Lung microvascular endothelial cell (primary cell): ENCODE measurements around the gene CCNL1. TPM values are rescaled to one million over a fixed set of nuclear protein-coding genes. Genes with fewer than 3 reads are reported as not detected.
"Not testable (repeated sequence)": the region's sequence is repeated elsewhere in the genome, so short reads cannot be mapped to it uniquely, and the experiment has no call there.

Experiments used
- DNase-seq, 2 donors: peaks; one replicate each; pipeline versions ENCODE4 v3.0.0 to v3.0.0-alpha.2; 2010; ENCODE audit warnings: low read depth in 2 of 2
- total RNA-seq: library from RNA; depleted of rRNA; stranded (reverse); fragments of >200 nt; gene quantifications from 2 replicates; pipeline ENCODE4 v1.2.1, GENCODE V29; 2014

CCNL1 gene
- 70.0 and 171 TPM in 2 replicates for total RNA-seq

GRCh38 chr3:157159762-157160657 lies at the start of gene CCNL1:
TSS of gene CCNL1 (minus strand) at chr3:157160147. CDS start at chr3:157160094, 53 bp downstream.
- peak; percentile 98 to 99 for DNase-seq

- DNase-seq = peak; percentile 8 to 12
Observed at GRCh38 chr3:157204880-157205279, 44.9 kb upstream of the CCNL1 start.

DNA sequence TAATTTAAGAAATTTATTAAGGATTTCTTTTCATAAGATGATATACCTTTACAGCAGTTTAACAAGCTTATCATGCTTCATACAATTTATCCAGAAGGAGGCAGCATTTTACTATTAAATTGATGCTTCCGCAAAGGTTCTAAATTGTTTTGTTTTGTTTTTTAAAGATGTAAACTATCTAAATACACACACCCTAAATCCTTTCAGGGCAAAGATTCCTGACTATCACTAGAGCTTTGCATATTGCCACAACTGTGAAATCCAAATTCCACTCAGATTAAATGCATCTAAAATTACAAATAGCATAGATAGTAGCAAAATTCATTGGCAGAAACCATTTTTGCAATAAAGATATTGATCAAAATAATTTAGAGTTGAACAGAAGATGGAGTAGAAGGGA lies 44.5 kb upstream of the CCNL1 start:
- peak; percentile 68 for DNase-seq

GRCh38 chr3:157201648-157202278 lies 41.8 kb upstream of the CCNL1 start:
- peak; percentile 67 to 78 for DNase-seq

- no peak for DNase-seq
Observed at GRCh38 chr3:157199841-157200240, 39.9 kb upstream of the CCNL1 start.

GRCh38 chr3:157195965-157196364 lies 36.0 kb upstream of the CCNL1 start:
- no peak for DNase-seq

GRCh38 chr3:157191149-157191548 lies 31.2 kb upstream of the CCNL1 start:
- DNase-seq = not testable (repeated sequence)

- DNase-seq = no peak
Observed at GRCh38 chr3:157190380-157190872, 30.5 kb upstream of the CCNL1 start.

- no peak for DNase-seq
Observed at GRCh38 chr3:157188391-157188790, 28.4 kb upstream of the CCNL1 start.

DNA sequence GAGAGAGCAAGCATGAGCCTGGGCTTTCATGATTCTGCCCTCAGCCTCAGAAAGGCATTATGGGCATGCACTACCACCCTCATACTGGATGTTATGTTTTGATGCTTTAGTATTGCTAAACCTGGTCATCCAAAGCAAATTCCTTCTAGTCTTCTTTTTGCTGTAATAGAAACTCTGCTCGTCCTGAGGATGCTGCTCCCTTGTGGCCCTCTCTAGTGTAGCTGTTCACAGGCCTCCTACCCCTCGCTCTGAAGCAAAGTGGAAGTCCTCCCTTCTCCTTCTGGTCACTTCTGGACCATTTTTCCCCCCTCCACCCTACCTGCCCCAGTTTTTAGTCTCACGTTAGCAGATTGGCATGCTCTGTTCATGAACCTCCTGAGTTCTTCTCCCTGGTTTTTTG lies 22.9 kb upstream of the CCNL1 start:
- DNase-seq = no peak

GRCh38 chr3:157180262-157180661 lies 20.3 kb upstream of the CCNL1 start:
- no peak for DNase-seq

DNA sequence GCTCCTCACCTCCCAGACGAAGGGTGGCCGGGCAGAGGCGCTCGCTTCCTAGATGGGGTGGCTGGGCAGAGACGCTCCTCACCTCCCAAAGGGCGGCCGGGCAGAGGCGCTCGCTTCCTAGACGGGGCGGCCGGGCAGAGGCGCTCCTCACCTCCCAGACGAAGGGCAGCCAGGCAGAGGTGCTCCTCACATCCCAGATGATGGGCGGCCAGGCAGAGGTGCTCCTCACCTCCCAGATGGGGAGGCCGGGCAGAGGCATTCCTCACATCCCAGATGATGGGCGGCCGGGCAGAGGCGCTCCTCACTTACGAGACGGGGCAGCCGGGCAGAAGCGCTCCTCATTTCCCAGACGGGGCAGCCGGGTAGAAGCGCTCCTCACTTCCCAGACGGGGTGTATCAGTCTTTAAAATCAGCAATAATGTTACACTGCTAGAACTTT lies 19.4 kb upstream of the CCNL1 start:
- DNase-seq = no peak

DNA sequence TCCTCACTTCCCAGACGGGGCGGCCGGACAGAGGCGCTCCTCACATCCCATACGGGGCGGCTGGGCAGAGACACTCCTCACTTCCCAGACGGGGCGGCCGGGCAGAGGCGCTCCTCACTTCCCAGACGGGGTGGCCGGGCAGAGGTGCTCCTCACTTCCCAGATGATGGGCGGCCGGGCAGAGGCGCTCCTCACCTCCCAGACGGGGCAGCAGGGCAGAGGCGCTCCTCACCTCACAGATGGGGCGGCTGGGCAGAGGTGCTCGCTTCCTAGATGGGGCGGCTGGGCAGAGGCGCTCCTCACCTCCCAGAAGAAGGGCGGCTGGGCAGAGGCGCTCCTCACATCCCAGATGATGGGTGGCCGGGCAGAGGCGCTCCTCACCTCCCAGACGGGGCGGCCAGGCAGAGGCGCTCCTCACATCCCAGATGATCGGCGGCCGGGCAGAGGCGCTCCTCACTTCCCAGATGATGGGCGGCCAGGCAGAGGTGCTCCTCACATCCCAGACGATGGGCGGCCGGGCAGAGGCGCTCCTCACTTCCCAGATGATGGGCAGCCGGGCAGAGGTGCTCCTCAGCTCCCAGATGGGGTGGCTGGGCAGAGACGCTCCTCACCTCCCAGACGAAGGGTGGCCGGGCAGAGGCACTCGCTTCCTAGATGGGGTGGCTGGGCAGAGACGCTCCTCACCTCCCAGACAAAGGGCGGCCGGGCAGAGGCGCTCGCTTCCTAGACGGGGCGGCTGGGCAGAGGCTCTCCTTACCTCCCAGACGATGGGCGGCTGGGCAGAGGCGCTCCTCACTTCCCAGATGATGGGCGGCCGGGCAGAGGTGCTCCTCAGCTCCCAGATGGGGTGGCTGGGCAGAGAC lies 18.8 kb upstream of the CCNL1 start:
- DNase-seq = not testable (repeated sequence)

GRCh38 chr3:157177801-157178453 lies 18.0 kb upstream of the CCNL1 start:
- DNase-seq = not testable (repeated sequence)

DNA sequence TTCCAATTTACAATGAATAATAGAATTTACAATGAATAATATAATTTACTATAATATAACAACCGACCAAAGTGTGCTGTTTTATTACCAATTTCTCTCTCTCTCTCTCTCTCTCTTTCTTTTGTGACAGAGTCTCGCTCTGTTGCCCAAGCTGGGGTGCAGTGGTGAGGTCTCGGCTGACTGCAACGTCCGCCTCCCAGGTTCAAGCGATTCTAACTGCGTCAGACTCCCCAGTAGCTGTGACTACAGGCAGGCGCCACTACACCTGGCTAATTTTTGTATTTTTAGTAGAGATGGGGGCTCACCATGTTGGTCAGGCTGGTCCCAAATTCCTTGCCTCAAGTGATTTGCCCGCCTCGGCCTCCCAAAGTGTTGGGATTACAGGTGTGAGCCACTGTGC lies 17.0 kb upstream of the CCNL1 start:
- DNase-seq = no peak

- peak; percentile 31 to 35 for DNase-seq
Observed at GRCh38 chr3:157175691-157176507, 16.0 kb upstream of the CCNL1 start.

DNA sequence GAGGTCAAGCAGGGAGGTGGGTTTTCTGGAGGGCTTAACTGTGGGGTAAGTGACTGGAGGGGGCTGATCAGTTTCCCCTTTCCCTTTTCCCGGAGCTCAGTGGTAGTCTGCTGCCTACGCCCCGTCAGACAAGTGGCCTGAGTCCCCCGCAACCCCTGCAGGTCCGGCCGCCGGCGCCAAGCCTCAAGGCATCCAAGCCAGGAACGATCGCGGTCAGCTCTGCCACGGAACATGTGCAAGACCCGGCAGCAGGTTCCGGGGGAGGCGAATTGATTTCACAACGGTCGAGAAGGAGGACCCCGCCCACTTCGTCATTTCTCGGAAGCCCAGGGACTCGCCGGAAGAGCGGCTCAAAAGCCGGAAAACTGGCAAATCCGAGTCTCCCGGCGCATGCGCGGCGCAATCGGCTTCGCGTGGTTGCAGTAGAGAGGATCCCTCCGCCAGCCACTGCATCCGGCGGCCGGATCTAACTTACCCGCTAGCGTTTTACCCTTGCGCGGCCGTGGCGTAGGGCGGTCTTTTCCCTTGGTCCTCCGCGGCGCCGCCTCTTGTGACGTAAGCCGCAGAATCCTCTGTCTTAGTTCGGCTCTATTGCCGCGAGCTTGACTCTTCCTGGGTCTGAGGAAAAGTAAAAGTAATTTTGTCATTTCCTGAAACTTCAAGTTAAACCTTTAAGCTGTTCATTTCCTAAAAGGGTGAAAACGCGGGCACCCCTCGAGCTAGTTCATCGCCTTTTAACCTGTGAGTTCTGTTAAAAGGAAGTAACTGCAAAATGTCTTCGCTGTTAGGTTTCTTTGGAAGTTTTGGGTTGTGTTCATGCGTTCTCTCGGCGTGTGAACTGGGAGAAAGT lies 14.9 kb upstream of the CCNL1 start:
- DNase-seq = peak; percentile 100

DNA sequence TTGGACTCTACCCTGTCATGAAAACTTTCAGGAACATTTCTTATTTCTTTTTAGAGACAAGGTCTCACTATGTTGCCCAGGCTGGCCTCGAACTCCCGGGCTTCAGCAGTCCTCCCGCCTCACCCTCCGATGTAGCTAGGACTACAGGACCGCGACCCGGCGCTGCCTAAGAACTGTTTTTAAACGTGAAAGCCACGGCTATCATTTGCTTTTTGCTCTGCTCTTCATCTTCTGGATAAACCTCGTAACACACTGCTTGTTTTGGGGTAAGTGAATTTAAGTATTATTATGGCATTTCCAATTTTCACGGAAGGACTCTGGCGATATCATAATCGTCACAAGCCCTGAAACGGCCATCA lies 14.3 kb upstream of the CCNL1 start:
- peak in 1 of 2 donors; percentile 45 for DNase-seq

GRCh38 chr3:157173343-157173742 lies 13.4 kb upstream of the CCNL1 start:
- DNase-seq = not testable (repeated sequence)
